Suprapubic skin (tissue), 4 donors: ENCODE data around the gene LASP1NB.

Experiments used
- CTCF ChIP-seq, 2 donors: fragments of 200-600 bp in 1 of 2; fragments of 450-650 bp in 1 of 2; sonication (generic) in 1 of 2; IDR thresholded peaks; one replicate each; pipeline ENCODE4 v1.5.1; 2016 to 2019; ENCODE audit warnings: antibody characterized with exemption in 2 of 2, mild to moderate bottlenecking in 1 of 2, moderate library complexity in 1 of 2
- EP300 ChIP-seq: sonication (generic); formaldehyde crosslinking; IDR thresholded peaks from one replicate; pipeline ENCODE4 v1.6.1; 2017; ENCODE audit warnings: antibody characterized with exemption
- POLR2A ChIP-seq, 2 donors: fragments of 450-650 bp; IDR thresholded peaks; one replicate each; pipeline ENCODE4 v1.6.1; 2017; ENCODE audit warnings: antibody characterized with exemption in 2 of 2, mild to moderate bottlenecking in 2 of 2, moderate library complexity in 2 of 2
- POLR2AphosphoS5 ChIP-seq, 3 donors: sonication (generic); formaldehyde crosslinking; IDR thresholded peaks; one replicate each; pipeline ENCODE4 v1.6.1; 2017; ENCODE audit warnings: antibody characterized with exemption in 3 of 3

GRCh38 chr17:38959508-38959907 is 34.1 kb downstream of the LASP1NB start:
- TF ChIP-seq CTCF (IDR thresholded peaks at IDR 0.05) (no peak), POLR2A (IDR thresholded peaks at IDR 0.05) (no peak), EP300 (no peak), POLR2AphosphoS5 (IDR thresholded peaks at IDR 0.05) (no peak)
